Adrenal gland (tissue), 12 donors: ENCODE data around the gene PNMA3. TPM values are rescaled to one million over a fixed set of nuclear protein-coding genes. Genes with fewer than 3 reads are reported as not detected.

Experiments
- DNase-seq, 7 donors: peaks; one replicate each; pipeline ENCODE4 v3.0.0-alpha.2; 2019 to 2020
- H3K27ac ChIP-seq, 5 donors: fragments of 200-600 bp; sonication (generic) in 4 of 5; 1 replicate in 3 of 5; 2 replicates in 2 of 5; pipeline versions ENCODE4 v1.5.1 to v1.8.0; 2016 to 2020; ENCODE audit warnings: mild to moderate bottlenecking in 1 of 5
- H3K27me3 ChIP-seq: fragments of 200-600 bp; 2 replicates; pipeline ENCODE4 v1.8.0; 2021
- H3K36me3 ChIP-seq, 2 donors: fragments of 200-600 bp; replicated peaks in 1 of 2; 1 replicate in 1 of 2; 2 replicates in 1 of 2; pipeline versions ENCODE4 v1.5.1 to v1.8.0; 2018 to 2022
- H3K4me1 ChIP-seq, 2 donors: fragments of 200-600 bp; replicated peaks in 1 of 2; 1 replicate in 1 of 2; 2 replicates in 1 of 2; pipeline versions ENCODE4 v1.5.1 to v1.8.0; 2018 to 2021
- H3K4me3 ChIP-seq, 4 donors: fragments of 200-600 bp; sonication (generic) in 3 of 4; one replicate each; pipeline ENCODE4 v1.5.1; 2016 to 2018
- H3K9me3 ChIP-seq, 3 donors: fragments of 200-600 bp; sonication (generic) in 1 of 3; replicated peaks in 1 of 3; 1 replicate in 2 of 3; 2 replicates in 1 of 3; pipeline versions ENCODE4 v1.5.1 to v1.8.0; 2016 to 2021
- POLR2A ChIP-seq, 2 donors: fragments of 450-650 bp; IDR thresholded peaks; one replicate each; pipeline ENCODE4 v1.6.1; 2017; ENCODE audit warnings: antibody characterized with exemption in 2 of 2, mild to moderate bottlenecking in 2 of 2, moderate library complexity in 1 of 2
- WGBS, 4 donors: extraction: QIAGEN DNeasy Blood & Tissue Kit in 2 of 4; methylation state at CpG; one replicate each; pipeline versions ENCODE4 v1.1.5 to v1.1.7; 2013 to 2017; 5-methylcytosine and 5-hydroxymethylcytosine counted together
- intact Hi-C, 2 donors: fragments of 100-400 bp; cut with DNase I; formaldehyde crosslinking; loops; one replicate each; pipeline versions ENCODE4 v1.14.1 to v1.15.0; 2022 to 2023
- polyA plus RNA-seq, 3 donors: library from polyadenylated mRNA; stranded (reverse); fragments of 200-250 nt in 2 of 3; fragments of 350-450 nt in 1 of 3; fragmentation: Illumina TruSeq in 1 of 3; extraction: RNeasy Lipid Tissue Mini Kit (QIAGEN cat#74804) in 1 of 3; gene quantifications; one replicate each; pipeline ENCODE4 v1.2.3, GENCODE V29; 2013 to 2014
- total RNA-seq, 9 donors: library from RNA; depleted of rRNA in 4 of 9; stranded (reverse); fragments of >200 nt in 4 of 9; fragments of 120-200 nt in 1 of 9; fragmentation: NEBNext Ultra II Directional in 1 of 9; extraction: Animal tissue kit (Norgen Biotek cat#: 25700) in 1 of 9; gene quantifications; one replicate each; pipeline versions ENCODE4 v1.1.0 to v1.2.4, GENCODE V29; 2013 to 2023
- TF ChIP-seq, protein P1 (sequence below), 6 experiments: fragments of 450-650 bp in 4 of 6; fragments of 200-600 bp in 2 of 6; sonication (generic) in 1 of 6; IDR thresholded peaks; 1 replicate in 5 of 6; 2 replicates in 1 of 6; pipeline versions ENCODE4 v1.5.1 to v1.8.0; 2016 to 2021; ENCODE audit warnings: antibody characterized with exemption in 6 of 6, mild to moderate bottlenecking in 2 of 6, moderate library complexity in 1 of 6
- donor health status: healthy with polysubstance abuse.
- donor health status: Bipolar disorder and iron deficiency.
- donor health status: DM: yes; HTN: yes; CAD: no.
- donor health status: DM: no; HTN: no; CAD: no.
- donor health status: DM: no; HTN: no; CAD: no.
- donor health status: DM: yes; HTN: yes; CAD: no.

The PNMA3 gene
- total and polyA plus RNA-seq, 12 donors = 0.06 to 25.5 (median 2.4) TPM

DNA sequence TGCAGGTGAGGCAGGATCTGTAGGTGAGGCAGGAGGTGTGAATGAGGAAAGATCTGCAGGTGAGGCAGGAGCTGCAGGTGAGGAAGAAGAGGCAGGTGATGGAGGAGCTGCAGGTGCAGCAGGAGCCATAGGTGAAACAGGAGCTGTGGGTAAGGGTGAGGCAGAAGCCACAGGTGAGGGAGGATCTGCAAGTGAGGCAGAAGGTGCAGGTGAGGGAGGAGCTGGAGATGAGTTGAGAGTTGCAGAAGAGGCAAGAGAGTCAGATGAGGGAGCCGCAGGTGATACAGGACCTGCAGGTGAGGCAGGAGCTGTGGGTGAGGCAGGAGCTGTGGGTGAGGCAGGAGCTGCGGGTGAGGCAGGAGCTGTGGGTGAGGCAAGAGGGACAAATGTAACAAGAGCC is 27.1 kb upstream of the PNMA3 start:
- H3K4me3 ChIP-seq = no peak overlapping the region
- 43 to 90% (median 72%) methylated on average over 2 of the region's 2 CpGs for WGBS, 4 donors
- H3K4me1 ChIP-seq = no peaks in the 10 kb centered on the region
- intact Hi-C loops = no loop called here
- H3K9me3 ChIP-seq = no peaks in the 10 kb centered on the region
- no peaks in the 10 kb centered on the region for H3K36me3 ChIP-seq
- H3K27me3 ChIP-seq = peaks cover 8% of the 10 kb centered on the region
- H3K27ac ChIP-seq = no peak overlapping the region
- no peak for DNase-seq
- TF ChIP-seq, protein P1, sequence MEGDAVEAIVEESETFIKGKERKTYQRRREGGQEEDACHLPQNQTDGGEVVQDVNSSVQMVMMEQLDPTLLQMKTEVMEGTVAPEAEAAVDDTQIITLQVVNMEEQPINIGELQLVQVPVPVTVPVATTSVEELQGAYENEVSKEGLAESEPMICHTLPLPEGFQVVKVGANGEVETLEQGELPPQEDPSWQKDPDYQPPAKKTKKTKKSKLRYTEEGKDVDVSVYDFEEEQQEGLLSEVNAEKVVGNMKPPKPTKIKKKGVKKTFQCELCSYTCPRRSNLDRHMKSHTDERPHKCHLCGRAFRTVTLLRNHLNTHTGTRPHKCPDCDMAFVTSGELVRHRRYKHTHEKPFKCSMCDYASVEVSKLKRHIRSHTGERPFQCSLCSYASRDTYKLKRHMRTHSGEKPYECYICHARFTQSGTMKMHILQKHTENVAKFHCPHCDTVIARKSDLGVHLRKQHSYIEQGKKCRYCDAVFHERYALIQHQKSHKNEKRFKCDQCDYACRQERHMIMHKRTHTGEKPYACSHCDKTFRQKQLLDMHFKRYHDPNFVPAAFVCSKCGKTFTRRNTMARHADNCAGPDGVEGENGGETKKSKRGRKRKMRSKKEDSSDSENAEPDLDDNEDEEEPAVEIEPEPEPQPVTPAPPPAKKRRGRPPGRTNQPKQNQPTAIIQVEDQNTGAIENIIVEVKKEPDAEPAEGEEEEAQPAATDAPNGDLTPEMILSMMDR (IDR thresholded peaks at IDR 0.05) = no peak
- no peak for TF ChIP-seq POLR2A (IDR thresholded peaks at IDR 0.05)

DNA sequence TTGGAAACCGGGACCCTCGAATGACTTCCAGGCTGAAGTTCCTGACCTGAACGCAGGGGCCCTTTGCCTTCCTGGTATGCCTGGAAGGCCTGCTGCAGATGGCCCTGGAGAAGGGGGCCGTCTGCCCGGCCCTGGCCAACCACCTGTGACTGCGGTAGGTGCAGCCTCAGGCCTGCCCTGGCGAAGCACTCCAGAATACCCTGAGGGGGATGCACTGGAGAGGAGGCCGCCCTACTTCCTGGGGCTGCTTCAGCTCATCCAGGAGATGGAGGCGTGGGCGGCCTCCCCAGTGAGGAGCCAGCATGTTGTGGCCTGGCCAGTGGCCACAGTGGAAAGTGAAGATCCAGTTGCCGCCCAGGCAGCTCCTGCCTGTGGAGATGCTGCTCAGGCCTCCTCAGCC is 26.4 kb upstream of the PNMA3 start:
- H3K4me3 ChIP-seq = no peak overlapping the region
- DNase-seq = no peak
- WGBS, 4 donors = 84 to 90% (median 88%) methylated on average over 8 to 11 of the region's 11 CpGs; no CpG with 5 or more reads in 1 of the 4 donors
- H3K27me3 ChIP-seq = peaks cover 8% of the 10 kb centered on the region
- no peaks in the 10 kb centered on the region for H3K9me3 ChIP-seq
- H3K27ac ChIP-seq = no peak overlapping the region
- no peaks in the 10 kb centered on the region for H3K4me1 ChIP-seq
- H3K36me3 ChIP-seq = no peaks in the 10 kb centered on the region
- TF ChIP-seq, protein P1 (IDR thresholded peaks at IDR 0.05) = no peak
- TF ChIP-seq POLR2A (IDR thresholded peaks at IDR 0.05) = no peak
- intact Hi-C loops = no loop called here

DNA sequence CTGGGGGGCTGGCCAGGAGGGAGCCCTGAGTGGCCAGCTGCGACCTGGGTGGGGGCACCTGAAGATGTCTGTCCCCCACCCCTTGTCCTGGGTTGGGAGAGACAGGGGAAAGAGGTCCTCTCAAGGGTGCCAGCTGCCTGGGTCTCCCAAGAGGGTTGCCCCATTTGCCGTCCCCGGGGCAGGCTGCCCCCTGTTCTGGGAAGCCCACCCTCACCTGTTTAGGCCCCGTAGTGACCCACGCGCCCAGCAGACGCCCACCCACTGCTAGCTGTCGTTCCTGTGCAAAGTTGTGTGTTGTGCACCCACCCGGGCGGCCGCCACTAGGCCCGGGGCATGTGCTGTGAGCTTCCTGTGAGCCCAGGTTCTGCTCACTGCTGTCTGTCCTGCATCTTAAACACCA is 25.5 kb upstream of the PNMA3 start:
- WGBS, 4 donors = 86 to 96% (median 91%) methylated on average over 4 to 12 of the region's 12 CpGs

DNA sequence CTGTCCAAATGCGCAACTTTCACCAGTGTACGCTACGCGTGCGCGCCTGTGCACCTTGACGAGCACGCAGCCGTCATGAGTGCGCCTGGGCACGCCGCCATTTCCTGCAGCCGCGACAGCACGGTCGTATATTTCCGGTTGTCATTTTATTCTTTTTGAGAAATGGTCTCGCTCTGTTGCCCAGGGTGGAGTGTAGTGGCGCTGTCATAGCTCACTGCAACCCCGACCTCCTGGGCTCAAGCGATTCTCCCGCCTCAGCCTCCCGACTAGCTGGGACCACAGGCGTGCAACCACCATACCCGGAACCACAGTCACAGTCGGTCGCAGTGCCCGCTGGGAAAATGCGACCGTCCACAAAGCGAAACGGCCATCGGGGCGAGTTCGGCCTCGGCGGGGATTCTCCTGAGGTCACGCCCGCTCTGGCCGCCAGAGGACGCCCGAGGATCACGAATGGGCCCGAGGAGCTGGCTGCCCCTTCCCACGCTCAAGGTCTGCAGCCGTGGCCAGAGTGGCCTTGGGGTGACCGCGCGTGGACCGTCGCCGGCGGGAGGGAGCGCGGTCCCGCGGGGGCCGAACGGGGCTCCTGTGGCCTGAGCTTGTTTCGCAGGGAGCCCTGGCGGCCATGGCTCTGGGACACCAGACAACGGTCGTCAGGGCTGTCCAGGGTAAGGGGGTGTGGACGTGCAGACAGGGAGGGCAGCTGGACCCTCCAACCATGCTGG is 23.7 kb upstream of the PNMA3 start:
- Histone ChIP-seq H3K4me1 (no peaks in the 10 kb centered on the region), H3K27ac (peak overlapping the region in 1 of 5 donors; percentile 70), H3K4me3 (peak overlapping the region in 2 of 4 donors; percentile 1 to 48), H3K9me3 (no peaks in the 10 kb centered on the region), H3K27me3 (peaks cover 8% of the 10 kb centered on the region), H3K36me3 (no peaks in the 10 kb centered on the region)
- no peak for TF ChIP-seq POLR2A (IDR thresholded peaks at IDR 0.05)
- TF ChIP-seq, protein P1 (IDR thresholded peaks at IDR 0.05) = peak; percentile 62 to 98 (median 89)
- intact Hi-C loops = no loop called here
- 16 to 69% (median 44%) methylated on average over 14 to 64 of the region's 64 CpGs for WGBS, 4 donors
- DNase-seq = peak; percentile 68 to 85 (median 75)

More for the DNA sequence above, 25.5 kb upstream of the PNMA3 start:
- TF ChIP-seq, protein P1 (IDR thresholded peaks at IDR 0.05) = no peak
- no peak for TF ChIP-seq POLR2A (IDR thresholded peaks at IDR 0.05)
- H3K4me3 ChIP-seq = no peak overlapping the region
- no peaks in the 10 kb centered on the region for H3K4me1 ChIP-seq
- H3K27ac ChIP-seq = no peak overlapping the region
- no peaks in the 10 kb centered on the region for H3K9me3 ChIP-seq
- H3K36me3 ChIP-seq = no peaks in the 10 kb centered on the region
- DNase-seq = no peak
- intact Hi-C loops = no loop called here
- H3K27me3 ChIP-seq = peaks cover 8% of the 10 kb centered on the region
